CD1c-positive myeloid dendritic cell (primary cell): ENCODE data around the gene GLI3.

Experiments used
- DNase-seq: peaks from one replicate; pipeline ENCODE4 v3.0.0-alpha.2; 2016; ENCODE audit errors: extremely low spot score

The GLI3 gene

DNA sequence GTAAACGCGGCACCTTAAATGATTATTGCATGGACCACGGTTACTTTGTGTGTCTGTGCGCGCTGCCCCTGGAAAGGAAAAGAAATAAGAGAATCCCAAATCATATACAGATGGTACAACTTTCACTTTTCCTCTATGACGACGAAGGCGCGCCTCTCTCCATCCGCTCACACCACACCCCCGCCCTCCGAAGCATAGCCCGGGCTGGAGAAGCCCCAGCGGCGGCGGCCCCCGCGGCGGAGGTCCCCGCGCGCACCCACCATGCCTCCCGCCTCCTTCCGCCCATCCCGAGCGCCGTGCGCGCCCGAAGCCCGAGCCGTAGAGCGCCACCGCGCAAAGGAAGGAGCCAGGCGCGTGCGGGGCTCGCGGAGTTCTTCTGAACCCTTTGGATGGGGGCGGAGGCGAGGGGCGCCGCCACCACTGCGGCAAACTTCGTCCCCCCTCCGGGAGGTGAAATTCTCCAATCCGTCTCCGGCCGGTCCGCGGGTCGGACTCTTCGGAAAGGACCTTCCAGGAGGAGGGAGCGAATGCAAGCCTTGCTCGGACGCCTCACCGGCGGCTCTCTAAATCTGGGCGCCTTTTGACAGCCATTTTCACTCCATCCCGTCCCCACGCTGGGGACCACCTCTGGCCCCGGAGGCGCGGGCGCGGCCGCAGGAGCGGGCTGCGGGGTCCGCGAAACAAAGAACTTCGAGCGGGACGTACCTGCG is 588 bp downstream of the GLI3 start:
- DNase-seq = no peak

DNA sequence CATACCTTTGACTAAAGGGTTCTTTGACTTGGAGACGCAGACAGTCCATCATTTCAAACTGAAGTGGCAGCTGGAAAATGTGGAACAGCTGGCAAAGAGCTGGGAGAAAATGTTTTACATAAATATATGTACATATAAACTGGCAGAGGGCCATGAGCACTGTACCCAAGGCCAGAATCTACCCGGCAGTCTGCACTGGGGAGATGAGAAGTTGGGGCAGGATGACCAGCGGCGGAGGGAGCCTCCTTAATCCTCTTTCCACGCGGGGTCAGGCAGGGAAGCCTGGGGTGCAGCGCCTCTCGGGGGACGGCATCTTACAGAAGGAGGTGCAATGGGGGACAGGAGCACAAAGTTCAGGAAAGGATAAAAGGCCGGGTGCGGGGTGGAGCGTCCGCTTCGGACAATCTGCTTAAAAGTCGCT is 1.3 kb downstream of the GLI3 start:
- DNase-seq = no peak

DNA sequence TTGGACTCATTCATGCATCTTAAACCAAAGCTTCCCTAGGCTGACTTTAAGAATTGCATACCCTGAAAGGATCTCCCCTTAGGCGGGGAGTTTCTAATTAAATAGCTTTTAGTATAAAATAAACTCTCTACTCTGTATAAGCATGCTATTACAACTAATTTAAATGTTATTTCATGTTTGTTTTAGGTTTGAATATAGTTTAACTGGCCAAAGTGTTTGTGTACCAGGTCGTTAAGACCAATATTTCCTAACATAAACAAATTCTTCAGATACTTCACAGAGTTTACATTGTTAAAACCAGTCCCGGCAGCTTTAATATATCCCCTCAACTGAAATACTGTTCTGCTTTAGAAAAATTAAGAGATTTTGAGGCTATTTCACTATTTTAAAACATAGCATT is 2.3 kb downstream of the GLI3 start:
- DNase-seq = no peak

DNA sequence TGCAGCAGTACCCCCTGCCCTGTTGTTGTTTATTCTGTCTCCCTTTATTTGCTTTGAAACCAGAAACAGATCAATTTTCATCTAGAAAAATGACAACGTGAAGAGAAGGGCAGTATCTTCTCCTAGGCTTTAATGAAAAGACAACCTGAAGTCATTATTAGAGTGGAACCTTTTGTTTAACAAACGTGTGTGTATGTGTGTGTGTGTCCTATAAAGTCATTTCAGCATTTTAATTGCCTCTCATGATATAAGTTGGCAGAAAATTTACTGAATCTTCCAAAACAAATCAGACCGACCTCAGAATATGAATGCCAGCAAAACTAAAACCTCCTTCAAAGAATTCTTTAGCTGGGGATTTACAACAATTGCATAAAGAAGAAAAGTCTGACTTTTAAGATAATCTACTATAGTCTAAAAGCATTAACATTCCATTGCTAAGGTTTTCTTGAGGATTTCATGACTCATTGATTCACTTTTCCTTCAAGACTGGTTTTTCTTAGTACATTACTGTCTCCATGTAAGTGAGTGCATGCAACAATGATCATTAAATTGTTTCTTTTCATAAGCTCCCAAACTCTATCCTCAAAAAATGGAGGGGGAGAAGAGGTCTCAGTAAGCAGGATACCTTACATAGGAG is 3.2 kb downstream of the GLI3 start:
- DNase-seq = no peak

DNA sequence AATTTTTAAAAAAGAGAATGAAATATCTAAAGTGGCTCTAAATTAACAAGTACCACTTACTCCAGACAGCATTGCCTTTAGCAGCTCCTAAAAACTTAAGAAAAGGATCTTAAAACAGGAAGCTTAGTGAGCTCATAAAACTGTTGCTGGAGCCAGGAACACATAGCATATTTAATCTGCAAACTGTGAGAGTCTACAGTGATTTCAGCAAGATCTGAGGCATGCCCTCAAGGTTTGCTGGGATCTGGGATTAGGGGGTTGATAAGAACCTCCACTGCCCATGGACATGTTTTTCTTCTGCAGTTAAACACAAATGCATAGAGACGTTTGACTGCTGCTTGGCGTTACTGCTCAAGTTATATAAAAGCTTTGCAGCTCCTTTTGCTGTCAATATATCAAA is 3.8 kb downstream of the GLI3 start:
- no peak for DNase-seq

DNA sequence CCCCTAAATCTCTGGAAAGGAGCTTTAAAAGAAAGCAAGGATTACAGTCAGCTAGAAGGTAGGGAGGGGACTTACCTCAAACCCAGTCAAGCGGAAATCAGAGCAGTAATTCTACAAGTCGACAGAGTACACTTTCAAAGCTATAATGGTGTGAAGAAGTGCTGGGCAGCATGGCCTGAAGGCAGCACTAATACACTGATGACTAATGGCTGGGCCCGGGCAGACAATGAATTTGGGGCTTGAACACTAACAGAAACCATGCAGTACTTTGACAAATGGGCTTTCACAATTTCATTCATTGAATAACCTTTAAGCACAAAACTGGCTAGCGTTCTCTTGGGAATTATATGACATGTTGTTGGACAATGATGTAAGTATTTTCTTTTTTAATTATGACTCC is 4.7 kb downstream of the GLI3 start:
- no peak for DNase-seq

DNA sequence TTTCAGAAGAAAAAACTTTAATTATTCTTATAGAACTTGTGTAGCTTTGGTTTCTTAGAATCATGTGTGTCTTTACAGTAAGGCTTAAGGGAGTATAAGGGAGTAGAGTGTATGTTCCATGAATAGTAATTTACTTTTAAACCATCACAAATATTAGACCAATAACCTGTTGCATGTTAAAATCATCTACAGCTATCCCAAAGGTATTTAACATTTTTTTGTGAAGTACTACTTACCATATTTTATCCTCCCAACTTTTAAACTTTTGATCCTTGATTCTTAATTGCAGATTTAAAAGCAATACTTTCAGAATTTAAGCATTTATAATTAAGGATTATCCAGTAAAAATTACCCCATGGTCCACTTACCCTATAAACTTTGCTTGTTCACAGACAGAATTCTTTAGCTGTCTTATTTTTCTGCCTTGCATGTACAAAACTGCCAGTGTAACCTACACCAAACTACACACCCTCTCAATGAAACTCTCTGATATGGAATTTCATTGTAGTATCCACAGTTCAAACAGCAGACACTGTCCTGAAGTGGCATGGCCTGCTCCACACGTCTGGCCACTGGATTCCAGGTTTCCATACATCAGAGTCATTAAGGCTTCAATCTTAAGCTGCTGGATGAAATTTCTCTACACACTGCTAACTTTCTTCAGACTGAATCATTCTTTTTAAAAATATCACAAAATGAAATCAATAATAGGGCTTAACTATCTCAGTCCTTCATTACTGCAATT is 5.8 kb downstream of the GLI3 start:
- no peak for DNase-seq

DNA sequence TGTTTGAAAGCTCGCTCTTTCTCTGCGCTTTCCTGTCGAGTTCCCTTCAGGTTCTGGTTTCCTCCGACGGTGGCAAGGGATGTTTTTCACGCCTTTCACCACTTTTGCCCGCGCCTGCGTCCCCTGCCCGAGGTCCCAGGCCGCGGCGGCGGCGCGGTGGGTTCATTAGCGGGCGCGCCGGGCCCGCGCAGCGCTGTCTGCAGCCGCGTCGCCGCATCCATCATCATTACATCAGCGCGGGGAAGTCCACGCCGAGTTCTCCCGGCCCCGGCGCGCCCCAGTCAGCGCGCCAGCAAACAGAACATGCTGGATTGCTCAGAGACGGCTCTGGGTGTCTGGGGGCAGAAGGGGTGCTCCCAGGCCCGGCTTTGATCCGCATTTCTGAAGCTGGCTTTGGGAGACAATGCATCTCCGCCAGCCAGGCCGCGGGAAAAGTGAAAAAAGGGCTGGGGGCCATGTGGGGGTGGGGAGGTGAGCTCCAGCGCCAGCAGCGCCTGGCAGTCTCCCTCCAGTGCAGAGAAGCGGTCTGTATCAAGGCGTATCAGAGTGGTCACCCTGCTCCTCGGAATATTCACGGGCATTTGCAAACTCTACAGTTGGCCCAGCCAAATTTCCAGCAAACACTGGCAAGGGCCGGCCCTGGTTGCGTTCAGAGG is 8.9 kb downstream of the GLI3 start:
- no peak for DNase-seq

DNA sequence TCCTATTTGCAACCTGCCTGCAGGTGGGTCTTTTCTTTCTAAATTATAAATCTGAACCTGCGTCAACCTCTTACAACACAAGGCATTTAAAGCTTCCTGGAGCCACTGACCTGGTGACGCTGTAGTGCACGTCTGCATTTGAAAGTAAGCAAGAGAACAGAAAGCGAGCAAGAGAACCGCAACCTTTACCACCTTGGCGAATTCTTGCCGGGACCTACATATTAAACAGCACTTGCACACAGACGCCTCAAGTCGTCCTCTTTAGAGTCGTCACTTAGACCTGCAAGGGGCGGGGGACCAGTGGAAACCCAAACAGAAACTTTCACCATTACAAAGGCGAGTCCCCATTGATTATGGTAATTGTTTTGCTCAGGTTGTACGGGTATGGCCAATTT is 9.5 kb downstream of the GLI3 start:
- no peak for DNase-seq

DNA sequence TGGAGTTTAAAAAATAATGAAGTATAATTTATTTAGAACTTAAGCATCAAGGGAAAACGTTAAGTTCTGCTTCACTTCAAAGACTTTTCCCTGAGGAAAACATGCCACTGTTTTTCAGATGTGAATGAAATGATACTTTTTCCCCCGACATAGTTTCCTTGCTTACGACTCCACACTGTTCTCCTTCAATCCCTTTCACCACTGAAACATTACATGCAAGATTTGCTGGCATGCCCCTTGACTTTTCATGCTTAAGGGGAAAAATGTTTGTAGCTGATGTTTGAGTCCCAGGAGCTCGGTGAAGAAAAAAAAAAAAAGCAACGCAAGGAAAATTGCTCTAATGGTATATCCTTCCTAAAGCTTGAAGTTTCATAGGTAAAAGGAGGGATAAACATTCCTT is 10.0 kb downstream of the GLI3 start:
- DNase-seq = no peak

DNA sequence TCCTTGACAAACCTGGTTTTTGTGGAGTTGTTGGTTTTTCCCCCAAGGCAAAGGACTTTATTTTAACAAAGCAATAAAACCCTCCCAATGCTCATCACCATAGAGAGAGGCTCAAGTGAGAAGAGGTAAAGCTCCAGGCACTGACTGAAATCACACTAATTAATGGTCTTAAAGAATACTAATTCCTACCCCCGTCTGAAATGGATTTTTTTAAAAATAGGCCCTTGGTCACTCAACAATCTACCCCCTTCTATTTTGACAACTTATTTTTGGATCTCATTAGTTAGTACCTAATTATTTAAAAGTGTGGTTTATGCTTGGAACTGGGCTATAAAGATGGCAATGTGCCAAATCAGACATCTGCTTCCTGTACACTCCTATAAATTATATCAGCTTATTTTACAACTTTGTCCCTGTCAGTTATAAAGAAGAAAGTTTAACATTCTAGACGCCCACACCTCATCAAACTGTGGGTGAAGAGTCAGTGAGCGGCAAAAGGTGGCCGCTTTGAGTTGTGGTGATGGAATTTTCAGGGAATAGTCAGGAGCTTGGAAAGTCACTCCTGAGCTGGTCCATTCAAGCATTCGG is 10.6 kb downstream of the GLI3 start:
- DNase-seq = no peak

DNA sequence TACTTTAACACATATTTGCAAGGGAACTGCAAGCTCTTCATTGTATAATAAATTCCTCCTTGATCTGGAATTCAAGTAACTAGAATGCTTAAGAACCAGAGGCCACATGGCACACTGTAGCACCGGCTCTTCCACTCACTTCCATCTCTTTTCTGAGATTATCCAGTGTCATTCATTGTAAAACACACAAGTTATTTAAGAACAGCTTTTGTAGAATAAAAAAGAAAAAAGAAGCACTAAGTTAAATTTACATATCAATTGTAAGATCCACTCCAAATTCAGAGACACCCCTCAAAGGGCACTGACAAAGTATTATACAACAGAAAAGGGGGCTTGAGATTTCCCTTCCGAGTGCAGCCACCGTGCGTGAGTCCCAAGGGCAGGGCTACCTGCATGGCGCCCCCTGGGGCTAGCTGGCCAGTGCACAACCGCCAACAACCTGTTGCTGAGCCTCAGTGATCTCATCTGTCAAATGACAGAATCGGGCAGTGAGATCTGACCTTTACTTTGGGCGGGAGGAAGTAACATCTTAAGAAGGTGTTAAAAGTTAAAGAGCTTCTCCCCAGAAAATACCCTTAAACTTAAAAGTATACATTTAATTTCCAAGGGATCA is 12.5 kb downstream of the GLI3 start:
- DNase-seq = no peak

DNA sequence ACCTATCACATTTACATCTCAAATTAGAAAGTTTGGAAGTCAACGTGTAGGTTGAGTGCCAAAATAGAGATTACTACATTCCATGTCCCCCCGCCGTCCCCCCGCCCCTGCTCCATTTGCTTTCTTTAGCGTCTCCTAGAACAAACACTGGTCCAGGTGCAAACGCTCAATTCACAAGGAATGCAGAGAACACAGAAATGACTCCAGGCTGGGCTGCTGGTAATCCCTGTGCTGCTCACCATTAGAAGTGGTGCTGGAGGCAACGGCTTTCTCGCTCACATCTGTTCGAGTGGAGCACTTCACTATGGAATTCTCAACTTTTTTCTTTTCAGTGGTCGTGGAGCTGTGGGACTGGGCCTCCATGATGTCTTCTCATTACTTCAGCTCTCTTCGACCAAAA is 14.1 kb downstream of the GLI3 start:
- no peak for DNase-seq

DNA sequence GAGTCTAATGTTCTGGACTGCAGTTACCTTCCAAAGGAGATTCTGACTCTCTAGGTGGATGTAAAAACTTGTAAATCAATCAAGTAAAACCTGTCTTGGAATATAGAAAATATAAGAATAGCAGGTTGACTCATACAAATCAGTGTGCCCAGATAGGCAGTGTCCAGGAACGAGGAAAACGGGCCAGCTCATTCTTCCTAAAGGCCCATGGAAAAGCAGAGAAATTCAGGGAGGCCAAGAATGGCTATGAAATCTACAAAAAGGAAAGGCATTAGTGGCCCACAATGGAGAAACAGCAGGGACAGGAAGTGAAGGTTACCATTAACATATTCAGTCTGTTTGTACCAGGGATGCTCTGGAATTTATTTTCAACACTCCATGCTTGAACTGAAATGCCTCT is 14.9 kb downstream of the GLI3 start:
- no peak for DNase-seq

DNA sequence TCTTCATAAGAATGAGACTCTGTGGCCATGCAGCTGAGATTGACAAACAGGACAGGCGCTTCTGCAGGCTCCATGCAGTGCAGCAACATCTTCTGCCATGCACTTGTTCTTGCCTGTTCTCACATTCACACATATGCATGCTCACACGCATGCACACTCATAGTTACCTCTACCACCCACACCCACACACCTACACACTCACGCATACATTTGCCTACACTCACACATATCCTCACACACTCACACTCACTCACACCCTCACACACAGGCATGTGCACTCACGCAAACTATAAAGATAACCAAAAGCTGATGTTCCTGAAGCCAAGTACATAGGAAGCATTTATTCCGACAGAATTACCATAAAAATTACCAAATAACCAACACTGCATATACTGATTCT is 15.7 kb downstream of the GLI3 start:
- no peak for DNase-seq

DNA sequence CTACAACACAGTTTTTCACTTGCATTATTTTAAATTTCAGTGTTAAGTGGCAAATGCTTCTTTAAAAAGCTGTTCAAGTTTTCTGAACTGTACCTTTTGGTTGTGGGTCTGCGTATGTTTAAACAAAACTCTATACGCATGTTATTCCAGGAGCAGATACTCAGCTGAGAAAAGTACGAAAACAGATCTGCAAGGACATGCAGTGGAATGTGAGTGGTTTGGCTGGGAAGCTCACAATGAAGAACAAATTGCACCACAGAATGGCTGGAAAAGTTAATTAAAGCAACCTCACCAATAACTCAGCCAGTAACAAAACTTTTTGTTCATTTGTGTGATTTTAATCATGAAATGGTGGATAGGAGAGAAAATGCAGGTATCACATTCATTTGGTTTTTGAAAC is 17.6 kb downstream of the GLI3 start:
- DNase-seq = no peak

DNA sequence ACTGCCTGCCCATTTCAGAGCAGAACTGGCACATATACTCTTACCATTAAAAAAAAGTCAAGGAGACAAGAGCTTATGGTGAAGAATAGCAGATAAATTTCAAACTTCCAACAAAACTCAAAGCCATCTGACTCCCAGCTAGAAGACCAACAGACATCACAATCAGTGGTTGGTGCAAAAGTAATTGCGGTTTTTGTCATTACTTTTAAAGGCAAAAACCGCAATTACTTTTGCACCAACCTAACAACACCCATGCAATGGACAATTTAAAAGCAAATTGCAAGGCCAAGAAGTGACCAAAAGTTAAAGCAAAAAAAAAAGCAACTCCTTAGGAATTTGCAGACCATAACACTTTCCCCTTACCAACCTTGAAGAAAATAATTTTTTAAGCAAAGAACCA is 18.8 kb downstream of the GLI3 start:
- no peak for DNase-seq

DNA sequence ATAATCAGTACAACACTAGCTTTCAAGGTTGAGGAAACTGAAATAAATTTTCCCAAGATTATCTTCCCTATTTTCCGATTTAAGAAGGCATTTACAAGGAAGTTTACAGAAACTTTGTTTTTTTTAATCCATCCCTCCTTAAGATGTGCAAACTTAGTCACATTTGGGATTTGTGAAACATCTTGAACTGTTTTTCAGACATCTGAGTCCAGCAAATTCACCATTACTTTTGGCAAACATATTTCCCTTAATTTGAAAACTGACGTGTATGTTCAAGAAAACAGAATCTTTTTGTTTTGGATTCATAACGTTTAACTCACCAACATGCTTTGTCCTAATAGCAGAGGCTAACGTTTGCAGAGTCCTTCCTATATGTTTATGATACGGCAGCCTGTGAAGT is 19.5 kb downstream of the GLI3 start:
- DNase-seq = no peak

DNA sequence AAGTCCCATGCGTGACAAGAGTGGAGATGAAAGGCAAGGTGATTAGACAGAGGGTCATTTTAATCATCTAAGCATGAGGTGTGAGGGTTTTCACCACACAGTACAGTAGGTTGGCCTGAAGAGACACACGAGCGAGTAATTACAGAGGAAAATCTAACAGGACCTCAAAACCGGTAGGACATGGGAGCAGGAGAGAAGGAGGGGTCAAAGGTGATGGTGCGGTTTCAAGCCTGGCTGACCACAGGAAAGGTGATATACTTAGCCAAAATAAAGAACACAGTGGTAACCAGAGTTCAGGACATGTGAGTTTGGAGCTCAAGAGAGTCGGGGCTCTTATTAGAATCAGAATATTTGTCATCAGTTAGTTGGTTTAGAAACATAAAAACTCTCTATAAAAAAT is 20.0 kb downstream of the GLI3 start:
- DNase-seq = no peak

DNA sequence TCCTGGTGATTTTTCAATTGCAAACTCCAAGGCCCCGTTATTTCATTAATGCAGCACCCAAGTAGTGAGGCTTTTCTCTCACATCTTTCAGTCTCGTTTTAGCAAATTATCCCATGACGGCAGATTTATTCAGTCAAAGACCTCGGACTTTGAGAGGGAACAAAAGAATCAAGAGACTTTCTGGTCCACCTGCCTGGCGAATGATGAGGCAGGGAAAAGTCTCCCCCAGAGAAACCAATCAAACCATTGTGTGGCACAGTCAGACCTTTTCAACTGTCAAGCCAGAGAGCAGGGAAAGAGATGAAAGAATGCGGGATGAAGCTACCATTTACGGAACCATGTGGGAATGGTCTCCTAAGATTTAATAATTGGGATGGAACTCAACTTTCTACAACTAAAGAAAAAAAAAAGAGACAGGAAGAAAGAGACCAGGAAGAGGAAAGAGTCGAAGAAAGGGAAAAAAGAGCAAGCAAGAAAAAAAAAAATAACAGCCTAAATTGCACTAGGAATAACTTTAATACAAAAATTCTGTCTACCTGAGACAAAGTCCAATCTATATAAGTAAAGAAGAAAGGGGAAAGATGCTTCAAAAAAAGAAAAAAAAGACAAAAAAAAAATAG is 22.8 kb downstream of the GLI3 start:
- no peak for DNase-seq

DNA sequence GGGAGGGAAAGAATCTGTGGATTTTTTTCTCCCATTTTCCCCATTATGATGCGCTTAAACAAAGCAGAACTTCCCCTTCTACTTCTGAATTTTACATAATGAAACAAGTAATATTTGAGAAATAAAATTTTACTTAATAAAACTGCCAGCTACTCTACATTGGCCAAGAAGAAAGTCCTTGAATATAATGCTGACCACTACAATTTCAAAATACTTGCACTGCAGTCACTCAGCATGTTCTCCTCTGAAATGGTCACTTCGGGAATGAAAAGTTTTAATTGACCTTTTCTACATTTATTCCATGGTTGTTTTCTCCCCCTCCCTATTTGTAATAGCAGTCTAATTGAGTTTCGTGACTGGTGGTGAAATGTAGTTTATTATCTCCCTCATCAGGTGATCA is 23.9 kb downstream of the GLI3 start:
- DNase-seq = no peak
